Fibroblast of lung (primary cell): Measurements from ENCODE around the gene WNT5B. TPM values are rescaled to one million over a fixed set of nuclear protein-coding genes. Genes with fewer than 3 reads are reported as not detected.
A peak's percentile ranks its signal among the peaks of the same experiment; 100 is the strongest.

ENCODE experiments used
- DNase-seq, 2 donors: peaks; one replicate each; pipeline versions ENCODE4 v3.0.0 to v3.0.0-alpha.2; 2010; ENCODE audit warnings: low read depth in 2 of 2
- H2AFZ ChIP-seq: 2 replicates; pipeline ENCODE4 v1.5.1; 2012; ENCODE audit warnings: low read length, control low read depth, inconsistent platforms
- H3K27ac ChIP-seq: 2 replicates; pipeline ENCODE4 v1.5.1; 2011; ENCODE audit warnings: low read length, control low read depth; ENCODE audit not compliant: insufficient read depth
- H3K27me3 ChIP-seq: 2 replicates; pipeline ENCODE4 v1.5.1; 2011; ENCODE audit warnings: mild to moderate bottlenecking, low read length; ENCODE audit not compliant: control insufficient read depth, insufficient read depth
- H3K36me3 ChIP-seq: 2 replicates; pipeline ENCODE4 v1.5.1; 2011; ENCODE audit warnings: low read length; ENCODE audit not compliant: control insufficient read depth, insufficient read depth
- H3K4me1 ChIP-seq: 2 replicates; pipeline ENCODE4 v1.5.1; 2011; ENCODE audit warnings: low read length; ENCODE audit not compliant: control insufficient read depth, insufficient read depth; ENCODE audit errors: extremely low read depth
- H3K4me2 ChIP-seq: 2 replicates; pipeline ENCODE4 v1.5.1; 2011; ENCODE audit warnings: low read length, control low read depth; ENCODE audit not compliant: insufficient read depth; ENCODE audit errors: extremely low read depth
- H3K4me3 ChIP-seq, 4 experiments: fragments of 200-600 bp in 1 of 4; sonication (generic) in 1 of 4; replicated peaks in 1 of 4; 2 replicates each; pipeline ENCODE4 v1.5.1; 2011 to 2016; ENCODE audit warnings: low read length in 4 of 4, low read depth in 3 of 4, mild to moderate bottlenecking in 3 of 4, control low read depth in 2 of 4, inconsistent platforms in 1 of 4, mixed read lengths in 1 of 4; ENCODE audit not compliant: insufficient read depth in 1 of 4; ENCODE audit errors: control extremely low read depth in 1 of 4
- H3K79me2 ChIP-seq: 2 replicates; pipeline ENCODE4 v1.5.1; 2012; ENCODE audit warnings: mild to moderate bottlenecking, low read length, inconsistent platforms; ENCODE audit not compliant: control insufficient read depth, insufficient read depth
- H3K9ac ChIP-seq: 2 replicates; pipeline ENCODE4 v1.5.1; 2011; ENCODE audit warnings: mild to moderate bottlenecking, low read length, control low read depth; ENCODE audit not compliant: insufficient read depth
- H3K9me3 ChIP-seq: 2 replicates; pipeline ENCODE4 v1.5.1; 2012; ENCODE audit warnings: low read depth, low read length; ENCODE audit not compliant: control insufficient read depth, insufficient read depth
- H4K20me1 ChIP-seq: 2 replicates; pipeline ENCODE4 v1.5.1; 2011; ENCODE audit warnings: low read length; ENCODE audit not compliant: control insufficient read depth, insufficient read depth; ENCODE audit errors: extremely low read depth
- EZH2 ChIP-seq: IDR thresholded peaks from 2 replicates; pipeline ENCODE4 v1.5.1; 2012; ENCODE audit warnings: low read length, control low read depth, mild to moderate bottlenecking; ENCODE audit errors: missing control alignments
- polyA plus RNA-seq, 2 donors: library from polyadenylated mRNA; depleted of rRNA in 1 of 2; stranded (reverse) in 1 of 2; unstranded in 1 of 2; fragments of >200 nt; gene quantifications; 2 replicates each; pipeline ENCODE4 v1.2.1, GENCODE V29; 2011 to 2012; ENCODE audit warnings: missing spikeins in 1 of 2
- total RNA-seq: library from RNA; depleted of rRNA; stranded (reverse); fragments of >200 nt; gene quantifications from 2 replicates; pipeline ENCODE4 v1.2.1, GENCODE V29; 2014
- TF ChIP-seq, protein P1 (sequence below), 2 donors: IDR thresholded peaks in 1 of 2; conservative IDR thresholded peaks in 1 of 2; 1 replicate in 1 of 2; 2 replicates in 1 of 2; pipeline ENCODE4 v1.5.1; 2011 to 2012; ENCODE audit warnings: low read length in 2 of 2, control low read depth in 1 of 2, inconsistent platforms in 1 of 2, low read depth in 1 of 2, mild to moderate bottlenecking in 1 of 2

Gene WNT5B
- total and polyA plus RNA-seq, 2 donors (not counting 1 experiment from before 2014, with no cell fraction given), result 46.9 to 105 TPM

DNA sequence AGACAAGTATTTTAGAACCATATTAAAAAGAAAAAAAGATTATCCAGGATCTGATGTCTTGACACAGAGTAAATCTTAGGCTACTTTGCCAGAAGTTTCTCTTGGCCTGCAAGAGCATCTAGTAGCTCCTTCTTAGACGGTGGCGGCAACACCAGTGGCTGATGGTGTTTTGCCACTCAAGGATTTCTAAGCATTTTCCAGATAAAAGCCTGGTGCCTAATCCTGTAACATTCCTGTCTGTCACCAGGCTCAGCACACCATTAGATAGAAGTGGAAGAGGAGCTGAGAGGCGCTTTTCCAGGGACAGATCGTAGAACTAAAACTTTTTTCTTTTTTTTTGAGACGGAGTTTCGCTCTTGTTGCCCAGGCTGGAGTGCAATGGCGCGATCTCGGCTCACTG, 14.0 kb downstream of the WNT5B start:
- Histone ChIP-seq H3K36me3 (peaks cover 18% of the 10 kb centered on the region), H3K27me3 (no peaks in the 10 kb centered on the region), H3K9me3 (no peaks in the 10 kb centered on the region), H3K79me2 (peaks cover 15% of the 10 kb centered on the region), H3K4me2 (no peak overlapping the region), H3K9ac (no peak overlapping the region), H2AFZ (no peak overlapping the region), H3K4me3 (no peak overlapping the region), H4K20me1 (no peaks in the 10 kb centered on the region), H3K4me1 (peaks cover 13% of the 10 kb centered on the region), H3K27ac (no peak overlapping the region)
- TF ChIP-seq EZH2, result no peak
- TF ChIP-seq, protein P1, sequence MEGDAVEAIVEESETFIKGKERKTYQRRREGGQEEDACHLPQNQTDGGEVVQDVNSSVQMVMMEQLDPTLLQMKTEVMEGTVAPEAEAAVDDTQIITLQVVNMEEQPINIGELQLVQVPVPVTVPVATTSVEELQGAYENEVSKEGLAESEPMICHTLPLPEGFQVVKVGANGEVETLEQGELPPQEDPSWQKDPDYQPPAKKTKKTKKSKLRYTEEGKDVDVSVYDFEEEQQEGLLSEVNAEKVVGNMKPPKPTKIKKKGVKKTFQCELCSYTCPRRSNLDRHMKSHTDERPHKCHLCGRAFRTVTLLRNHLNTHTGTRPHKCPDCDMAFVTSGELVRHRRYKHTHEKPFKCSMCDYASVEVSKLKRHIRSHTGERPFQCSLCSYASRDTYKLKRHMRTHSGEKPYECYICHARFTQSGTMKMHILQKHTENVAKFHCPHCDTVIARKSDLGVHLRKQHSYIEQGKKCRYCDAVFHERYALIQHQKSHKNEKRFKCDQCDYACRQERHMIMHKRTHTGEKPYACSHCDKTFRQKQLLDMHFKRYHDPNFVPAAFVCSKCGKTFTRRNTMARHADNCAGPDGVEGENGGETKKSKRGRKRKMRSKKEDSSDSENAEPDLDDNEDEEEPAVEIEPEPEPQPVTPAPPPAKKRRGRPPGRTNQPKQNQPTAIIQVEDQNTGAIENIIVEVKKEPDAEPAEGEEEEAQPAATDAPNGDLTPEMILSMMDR (conservative IDR thresholded peaks at IDR 0.05 in 1 of 2, IDR thresholded peaks at IDR 0.05 in 1 of 2; ENCODE audit: low read depth in 1 of 2, low read length in 2 of 2), result no peak
- no peak for DNase-seq

DNA sequence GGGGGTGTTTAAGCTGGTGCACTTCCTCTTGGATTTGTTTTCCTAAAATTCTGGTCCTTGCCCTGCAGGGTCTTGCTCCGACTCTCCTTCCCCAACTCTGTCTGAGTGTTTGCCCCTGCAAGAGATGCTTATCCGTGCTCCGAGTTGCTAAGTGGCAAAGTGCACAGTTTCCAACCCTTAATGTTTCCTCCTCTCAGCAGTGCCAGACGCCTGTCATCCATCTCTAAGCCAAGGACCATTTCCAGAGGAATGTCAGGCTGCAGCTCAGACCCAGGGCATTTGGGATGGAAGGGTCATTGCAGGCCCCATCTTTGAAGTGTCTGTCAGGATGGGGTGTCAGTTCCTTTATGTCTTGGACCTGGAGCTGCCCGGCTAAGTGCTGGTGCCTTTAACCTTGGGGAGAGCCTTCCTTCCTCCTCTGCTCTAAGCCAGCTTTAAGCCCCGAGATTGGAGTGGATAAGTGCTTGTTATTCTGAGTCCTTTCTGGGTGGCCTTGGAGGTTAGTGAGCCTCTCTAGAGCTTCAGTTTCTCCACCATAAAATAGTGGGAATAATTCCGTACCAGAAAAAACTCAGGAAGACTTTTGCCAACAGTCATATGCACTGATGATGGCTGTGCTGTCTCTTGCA, 15.0 kb downstream of the WNT5B start:
- H3K79me2 ChIP-seq, result peaks cover 13% of the 10 kb centered on the region

GRCh38 chr12:1644534-1645438, 15.8 kb downstream of the WNT5B start:
- H3K27ac ChIP-seq, result peak overlapping the region; percentile 80
- H3K4me3 ChIP-seq, result no peak overlapping the region
- H3K36me3 ChIP-seq, result peaks cover 17% of the 10 kb centered on the region
- no peaks in the 10 kb centered on the region for H3K9me3 ChIP-seq
- no peaks in the 10 kb centered on the region for H4K20me1 ChIP-seq
- TF ChIP-seq EZH2, result no peak
- TF ChIP-seq, protein P1 (conservative IDR thresholded peaks at IDR 0.05 in 1 of 2, IDR thresholded peaks at IDR 0.05 in 1 of 2; ENCODE audit: low read depth in 1 of 2, low read length in 2 of 2), result no peak
- H3K79me2 ChIP-seq, result peaks cover 13% of the 10 kb centered on the region
- peak overlapping the region; percentile 47 for H3K9ac ChIP-seq
- peaks cover 13% of the 10 kb centered on the region for H3K4me1 ChIP-seq
- peak; percentile 80 to 89 for DNase-seq
- H2AFZ ChIP-seq, result no peak overlapping the region
- no peaks in the 10 kb centered on the region for H3K27me3 ChIP-seq
- H3K4me2 ChIP-seq, result peak overlapping the region; percentile 78

More for the DNA sequence above, 15.0 kb downstream of the WNT5B start:
- Histone ChIP-seq H3K27ac (peak overlapping the region; percentile 6), H3K9me3 (no peaks in the 10 kb centered on the region), H3K36me3 (peaks cover 18% of the 10 kb centered on the region), H3K4me2 (peak overlapping the region; percentile 78), H4K20me1 (no peaks in the 10 kb centered on the region), H3K4me3 (no peak overlapping the region), H2AFZ (no peak overlapping the region), H3K9ac (no peak overlapping the region), H3K4me1 (peaks cover 13% of the 10 kb centered on the region), H3K27me3 (no peaks in the 10 kb centered on the region)
- TF ChIP-seq EZH2, result no peak
- TF ChIP-seq, protein P1 (conservative IDR thresholded peaks at IDR 0.05 in 1 of 2, IDR thresholded peaks at IDR 0.05 in 1 of 2; ENCODE audit: low read depth in 1 of 2, low read length in 2 of 2), result no peak
- DNase-seq, result no peak
